ENCODE measurements around the gene RILPL1. TPM values are rescaled to one million over a fixed set of nuclear protein-coding genes. Genes with fewer than 3 reads are reported as not detected.

Gene RILPL1
- polyA plus RNA-seq, 1 donor: 33.8 TPM

DNA sequence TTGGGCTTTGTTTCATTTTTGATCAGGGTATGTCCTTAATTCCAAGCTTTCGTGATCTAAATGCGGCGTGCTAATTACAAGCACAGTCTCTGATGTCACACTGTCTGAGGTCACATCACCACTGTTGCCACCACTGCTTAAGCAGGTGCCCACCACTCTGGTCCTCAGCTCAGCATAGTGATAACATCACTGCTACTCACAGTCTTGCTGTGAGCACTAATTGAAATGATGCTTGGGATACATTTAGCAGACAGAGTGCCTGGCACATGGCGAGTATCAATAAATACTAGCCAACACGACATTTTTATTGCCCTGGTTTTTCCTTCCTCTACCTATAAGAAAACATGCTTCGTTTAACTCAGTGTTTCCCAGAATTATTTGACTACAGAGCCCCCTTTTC, 104.9 kb downstream of the RILPL1 start:
- DNase-seq (ENCODE audit: low read depth): no peak

DNA sequence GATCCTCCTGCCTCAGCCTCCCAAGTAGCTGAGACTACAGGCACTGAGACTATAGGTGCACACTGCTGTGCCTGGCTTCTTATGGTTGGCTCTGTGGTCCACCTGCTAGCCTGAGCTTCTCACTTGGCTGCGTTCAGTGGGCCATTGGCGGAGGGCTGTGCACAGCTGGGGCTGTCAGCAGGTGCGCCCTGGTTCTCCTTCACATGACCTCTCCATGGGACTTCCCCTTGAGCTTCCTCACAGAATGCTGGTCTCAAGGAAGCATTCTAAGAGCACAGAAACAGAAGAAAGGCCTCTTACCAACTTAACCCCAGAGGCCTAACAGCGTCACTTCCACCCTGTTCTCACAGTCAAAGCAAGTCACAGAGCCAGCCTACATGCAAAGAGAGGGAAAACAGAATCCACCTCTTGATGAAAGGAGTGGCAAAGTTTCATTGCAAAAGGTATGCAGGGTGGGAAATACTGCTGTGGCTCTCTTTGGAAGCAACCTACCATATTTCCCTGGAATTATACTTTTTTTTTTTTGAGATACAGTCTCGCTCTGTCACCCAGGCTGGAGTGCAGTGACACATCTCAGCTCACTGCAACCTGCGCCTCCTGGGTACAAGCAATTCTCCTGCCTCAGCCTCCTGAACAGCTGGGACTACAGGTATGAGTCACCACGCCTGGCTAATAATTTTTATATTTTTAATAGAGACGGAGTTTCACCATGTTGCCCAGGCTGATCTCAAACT, 106.3 kb downstream of the RILPL1 start:
- DNase-seq (ENCODE audit: low read depth): no peak

GRCh38 chr12:123421314-123421713, 112.2 kb downstream of the RILPL1 start:
- no peak for DNase-seq (ENCODE audit: low read depth)

Other genes with a start within 250 kb of the RILPL1 start
- 18.7 TPM for gene SBNO1, start 168.9 kb downstream of the RILPL1 start, polyA plus RNA-seq (ENCODE audit: insufficient read length)
- 33.4 TPM for gene KMT5A, start 149.6 kb downstream of the RILPL1 start, polyA plus RNA-seq (ENCODE audit: insufficient read length)
- gene RILPL2, start 97.0 kb downstream of the RILPL1 start, polyA plus RNA-seq (ENCODE audit: insufficient read length): 1.6 TPM
- gene SNRNP35, start 75.6 kb downstream of the RILPL1 start, polyA plus RNA-seq (ENCODE audit: insufficient read length): 31.8 TPM
- gene TMED2, start 50.8 kb upstream of the RILPL1 start, polyA plus RNA-seq (ENCODE audit: insufficient read length): 144 TPM
- gene DDX55, start 68.4 kb upstream of the RILPL1 start, polyA plus RNA-seq (ENCODE audit: insufficient read length): 18.7 TPM
- 42.7 TPM for gene EIF2B1, start 100.0 kb upstream of the RILPL1 start, polyA plus RNA-seq (ENCODE audit: insufficient read length)
- 26.8 TPM for gene GTF2H3, start 100.1 kb upstream of the RILPL1 start, polyA plus RNA-seq (ENCODE audit: insufficient read length)
- 6.2 TPM for gene TCTN2, start 137.4 kb upstream of the RILPL1 start, polyA plus RNA-seq (ENCODE audit: insufficient read length)
- 13.8 TPM for gene ATP6V0A2, start 178.6 kb upstream of the RILPL1 start, polyA plus RNA-seq (ENCODE audit: insufficient read length)
- gene DNAH10, start 228.6 kb upstream of the RILPL1 start, polyA plus RNA-seq (ENCODE audit: insufficient read length): 1.6 TPM